Posterior vena cava (tissue), 2 donors: ENCODE results near the gene TAGAP. TPM values are rescaled to one million over a fixed set of nuclear protein-coding genes. Genes with fewer than 3 reads are reported as not detected.

Experiments
- DNase-seq: peaks from one replicate; pipeline ENCODE4 v3.0.0-alpha.2; 2020; ENCODE audit warnings: low spot score
- intact Hi-C, 2 donors: fragments of 100-400 bp; cut with DNase I; formaldehyde crosslinking; loops; one replicate each; pipeline versions ENCODE4 v1.14.1 to v1.14.2; 2022 to 2023
- total RNA-seq, 2 donors: library from RNA; stranded (reverse); fragmentation: NEBNext Ultra II Directional; extraction: Animal tissue kit (Norgen Biotek cat#: 25700); gene quantifications; one replicate each; pipeline ENCODE4 v1.2.1, GENCODE V29; 2021
- donor health status: DM: yes; HTN: yes; CAD: no.
- donor health status: DM: yes; HTN: yes; CAD: no.

Gene TAGAP
- total RNA-seq, 2 donors from 2014 or later: 2.3 to 2.5 TPM

GRCh38 chr6:159074120-159074684, 29.4 kb upstream of the TAGAP start:
- intact Hi-C loops: no loop called here
- DNase-seq: no peak

- no peak for DNase-seq
- intact Hi-C loops: no loop called here
Measured at GRCh38 chr6:159071843-159072769, 27.3 kb upstream of the TAGAP start.

- DNase-seq: no peak
- intact Hi-C loops: no loop called here
Measured at GRCh38 chr6:159068904-159069578, 24.2 kb upstream of the TAGAP start.

GRCh38 chr6:159067334-159067733, 22.5 kb upstream of the TAGAP start:
- no peak for DNase-seq
- intact Hi-C loops: no loop called here

GRCh38 chr6:159066483-159066882, 21.7 kb upstream of the TAGAP start:
- intact Hi-C loops: no loop called here

GRCh38 chr6:159065759-159066329, 21.1 kb upstream of the TAGAP start:
- DNase-seq: no peak
- intact Hi-C loops: no loop called here

More at GRCh38 chr6:159066483-159066882, 21.7 kb upstream of the TAGAP start:
- no peak for DNase-seq

- intact Hi-C loops: no loop called here
- DNase-seq: no peak
Measured at GRCh38 chr6:159065091-159065490, 20.3 kb upstream of the TAGAP start.

- DNase-seq: no peak
- intact Hi-C loops: no loop called here
Measured at GRCh38 chr6:159064477-159064876, 19.7 kb upstream of the TAGAP start.

- DNase-seq: no peak
- intact Hi-C loops: no loop called here
Measured at GRCh38 chr6:159063549-159063948, 18.8 kb upstream of the TAGAP start.

- no peak for DNase-seq
- intact Hi-C loops: no loop called here
Measured at GRCh38 chr6:159062976-159063375, 18.2 kb upstream of the TAGAP start.

- DNase-seq: no peak
- intact Hi-C loops: no loop called here
Measured at GRCh38 chr6:159062564-159062945, 17.8 kb upstream of the TAGAP start.

- intact Hi-C loops: no loop called here
- DNase-seq: no peak
Measured at GRCh38 chr6:159061805-159062563, 17.2 kb upstream of the TAGAP start.

- intact Hi-C loops: no loop called here
Measured at GRCh38 chr6:159061146-159061545, 16.4 kb upstream of the TAGAP start.

GRCh38 chr6:159059885-159060506, 15.2 kb upstream of the TAGAP start:
- intact Hi-C loops: no loop called here
- no peak for DNase-seq

More at GRCh38 chr6:159061146-159061545, 16.4 kb upstream of the TAGAP start:
- DNase-seq: no peak

- DNase-seq: no peak
- intact Hi-C loops: no loop called here
Measured at GRCh38 chr6:159059141-159059540, 14.3 kb upstream of the TAGAP start.

- no peak for DNase-seq
- intact Hi-C loops: no loop called here
Measured at GRCh38 chr6:159056899-159057298, 12.1 kb upstream of the TAGAP start.

- intact Hi-C loops: no loop called here
- DNase-seq: no peak
Measured at GRCh38 chr6:159056432-159056831, 11.6 kb upstream of the TAGAP start.

GRCh38 chr6:159056003-159056402, 11.2 kb upstream of the TAGAP start:
- intact Hi-C loops: no loop called here
- DNase-seq: no peak
